ENCODE measurements around the gene LTF. TPM values are rescaled to one million over a fixed set of nuclear protein-coding genes. Genes with fewer than 3 reads are reported as not detected.
A peak's percentile ranks its signal among the peaks of the same experiment; 100 is the strongest.

Gene LTF
- total and polyA plus RNA-seq, 9 of the 15 experiments (the other 6 are each of a cell fraction or from before 2014, with no cell fraction given) = 0.07 TPM; not detected in 8

GRCh38 chr3:46503200-46503874 is 38.6 kb upstream of the LTF start (continued):
- TF ChIP-seq THRA (IDR thresholded peaks at IDR 0.05) (no peak), ZNF146 (CRISPR knock-in tag; IDR thresholded peaks at IDR 0.05; ENCODE audit: unreplicated experiment) (no peak), IRF9 (tag; IDR thresholded peaks at IDR 0.05) (no peak), BACH1 (tag; IDR thresholded peaks at IDR 0.05) (no peak), CGGBP1 (CRISPR knock-in tag; IDR thresholded peaks at IDR 0.05) (no peak), ZNF592 (IDR thresholded peaks at IDR 0.05) (peak; percentile 55; the same call in 1 of the 2 replicates), VEZF1 (CRISPR knock-in tag; IDR thresholded peaks at IDR 0.05) (no peak), POLR2G (IDR thresholded peaks at IDR 0.05; ENCODE audit: low read depth, low read length) (no peak), ZNF274 (IDR thresholded peaks at IDR 0.05; ENCODE audit: borderline replicate concordance, low read depth, low read length) (no peak), FIP1L1 (IDR thresholded peaks at IDR 0.05; ENCODE audit: low read depth, low read length, poor library complexity, severe bottlenecking) (no peak), RBM25 (IDR thresholded peaks at IDR 0.05; ENCODE audit: low read depth, low read length, severe bottlenecking) (no peak), ZNF140 (CRISPR knock-in tag; IDR thresholded peaks at IDR 0.05) (no peak), CBX8 (IDR thresholded peaks at IDR 0.05; ENCODE audit: borderline replicate concordance, extremely low read depth, low read depth, low read length, poor library complexity, severe bottlenecking) (no peak), ZNF699 (CRISPR knock-in tag; IDR thresholded peaks at IDR 0.05; ENCODE audit: insufficient replicate concordance) (no peak), PTTG1 (tag; IDR thresholded peaks at IDR 0.05; ENCODE audit: low read depth) (0 out of 2 replicates have a peak, but pooled peaks have one; percentile 42), ZNF316 (IDR thresholded peaks at IDR 0.05) (peak; percentile 67), CXXC5 (CRISPR knock-in tag; IDR thresholded peaks at IDR 0.05) (0 out of 2 replicates have a peak, but pooled peaks have one; percentile 18), FOXA1 (IDR thresholded peaks at IDR 0.05; ENCODE audit: borderline replicate concordance) (no peak), ZFP36 (IDR thresholded peaks at IDR 0.05; ENCODE audit: low read depth, low read length, partially characterized antibody) (no peak)

All from K562 (cell line).